OCI-LY3 (cell line): ENCODE results near the gene KDSR.

Source experiments
- EZH2phosphoT487 ChIP-seq: fragments of 200-600 bp; shearing (Covaris generic); IDR thresholded peaks from 2 replicates; pipeline ENCODE4 v1.6.1; 2018; ENCODE audit warnings: antibody characterized with exemption, mixed run types, low read depth
- TF ChIP-seq, protein P1 (sequence below): fragments of 200-600, 300-600 bp; sonication (generic); IDR thresholded peaks from 2 replicates; pipeline ENCODE4 v1.5.1; 2014; ENCODE audit warnings: antibody characterized with exemption, low read length, low read depth

DNA sequence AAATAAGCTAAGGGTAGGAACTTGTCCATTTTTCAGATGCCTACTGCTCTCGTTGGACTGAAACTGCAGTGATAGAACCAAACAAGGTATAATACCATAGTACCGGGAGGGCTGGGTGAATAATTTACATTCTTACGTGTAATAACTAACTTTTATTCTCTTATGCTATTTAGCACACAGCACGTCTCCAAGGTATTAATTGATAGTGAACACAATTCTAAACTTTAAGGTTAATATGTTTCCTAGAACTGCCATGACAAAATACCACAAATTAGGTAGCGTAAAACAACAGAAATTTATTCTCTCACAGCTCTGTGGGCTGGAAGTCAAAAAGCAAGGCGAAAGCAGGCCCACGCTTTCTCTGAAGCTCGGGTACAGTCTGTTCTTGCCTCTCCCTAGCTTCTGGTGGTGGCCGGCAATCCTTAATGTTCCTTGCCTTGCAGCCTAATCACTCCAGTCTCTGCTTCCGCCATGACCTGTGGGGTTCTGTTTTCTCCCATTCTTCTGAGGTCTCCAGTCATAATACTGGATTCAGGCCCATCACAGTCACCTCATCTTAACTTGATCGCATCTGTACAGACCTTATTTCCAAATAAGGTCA, 41.8 kb downstream of the KDSR start:
- TF ChIP-seq, protein P1, sequence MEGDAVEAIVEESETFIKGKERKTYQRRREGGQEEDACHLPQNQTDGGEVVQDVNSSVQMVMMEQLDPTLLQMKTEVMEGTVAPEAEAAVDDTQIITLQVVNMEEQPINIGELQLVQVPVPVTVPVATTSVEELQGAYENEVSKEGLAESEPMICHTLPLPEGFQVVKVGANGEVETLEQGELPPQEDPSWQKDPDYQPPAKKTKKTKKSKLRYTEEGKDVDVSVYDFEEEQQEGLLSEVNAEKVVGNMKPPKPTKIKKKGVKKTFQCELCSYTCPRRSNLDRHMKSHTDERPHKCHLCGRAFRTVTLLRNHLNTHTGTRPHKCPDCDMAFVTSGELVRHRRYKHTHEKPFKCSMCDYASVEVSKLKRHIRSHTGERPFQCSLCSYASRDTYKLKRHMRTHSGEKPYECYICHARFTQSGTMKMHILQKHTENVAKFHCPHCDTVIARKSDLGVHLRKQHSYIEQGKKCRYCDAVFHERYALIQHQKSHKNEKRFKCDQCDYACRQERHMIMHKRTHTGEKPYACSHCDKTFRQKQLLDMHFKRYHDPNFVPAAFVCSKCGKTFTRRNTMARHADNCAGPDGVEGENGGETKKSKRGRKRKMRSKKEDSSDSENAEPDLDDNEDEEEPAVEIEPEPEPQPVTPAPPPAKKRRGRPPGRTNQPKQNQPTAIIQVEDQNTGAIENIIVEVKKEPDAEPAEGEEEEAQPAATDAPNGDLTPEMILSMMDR, result no peak
- no peak for TF ChIP-seq EZH2phosphoT487
